IPS DF 6.9 (cell line): Measurements from ENCODE around the gene WDR18.
"Not testable (repeated sequence)": the region's sequence is repeated elsewhere in the genome, so short reads cannot be mapped to it uniquely, and the experiment has no call there.

Experiments
- DNase-seq: peaks from one replicate; pipeline ENCODE4 v3.0.0-alpha.2; 2013; ENCODE audit warnings: low read depth, low spot score
- H3K27ac ChIP-seq: one replicate; pipeline ENCODE4 v1.5.1; 2013; ENCODE audit warnings: low read length, control low read depth
- H3K27me3 ChIP-seq: 2 replicates; pipeline ENCODE4 v1.6.1; 2013; ENCODE audit warnings: mild to moderate bottlenecking, low read length; ENCODE audit not compliant: control insufficient read depth, insufficient read depth
- H3K36me3 ChIP-seq: 2 replicates; pipeline ENCODE4 v1.6.1; 2013; ENCODE audit warnings: low read length; ENCODE audit not compliant: control insufficient read depth, insufficient read depth
- H3K4me1 ChIP-seq: 2 replicates; pipeline ENCODE4 v1.6.1; 2013; ENCODE audit warnings: low read length; ENCODE audit not compliant: control insufficient read depth, insufficient read depth
- H3K4me3 ChIP-seq: 2 replicates; pipeline ENCODE4 v1.5.1; 2013; ENCODE audit warnings: mild to moderate bottlenecking, low read length
- H3K9me3 ChIP-seq: 2 replicates; pipeline ENCODE4 v1.6.1; 2013; ENCODE audit warnings: low read length, inconsistent platforms; ENCODE audit not compliant: control insufficient read depth, insufficient read depth
- WGBS: extraction: QIAGEN DNeasy Blood & Tissue Kit; methylation state at CpG from one replicate; pipeline ENCODE4 v1.1.7; 2013; ENCODE audit warnings: mixed read lengths, missing lambda C conversion rate; ENCODE audit not compliant: insufficient read length, insufficient coverage; 5-methylcytosine and 5-hydroxymethylcytosine counted together

Gene WDR18

DNA sequence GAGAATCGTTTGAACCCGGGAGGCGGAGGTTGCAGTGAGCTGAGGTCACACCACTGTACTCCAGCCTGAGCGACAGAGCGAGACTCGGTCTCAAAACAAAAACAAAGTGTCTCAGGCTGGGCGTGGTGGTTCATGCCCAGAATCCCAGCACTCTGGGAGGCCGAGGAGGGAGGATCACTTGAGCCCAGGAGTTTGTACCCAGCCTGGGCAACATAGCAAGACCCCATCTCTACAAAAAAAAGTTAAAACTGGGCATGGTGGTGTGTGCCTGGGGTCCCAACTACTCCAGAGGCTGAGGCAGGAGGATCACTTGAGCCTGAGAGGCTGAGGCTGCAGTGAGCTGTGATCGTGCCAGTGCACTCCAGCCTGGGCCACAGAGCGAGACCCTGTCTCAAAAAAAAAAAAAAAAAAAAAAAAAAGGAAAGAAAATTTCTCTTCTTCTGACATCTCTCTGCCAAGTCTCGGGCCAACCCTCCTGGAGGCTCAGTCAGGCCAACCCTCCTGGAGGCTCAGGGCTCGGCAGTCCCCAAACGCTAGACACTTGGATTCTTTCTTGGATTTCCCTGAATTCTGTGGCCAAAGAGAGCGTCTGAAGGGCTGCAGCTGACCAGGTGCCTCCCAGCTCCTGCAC is 32.0 kb upstream of the WDR18 start:
- Histone ChIP-seq H3K9me3 (no peaks in the 10 kb centered on the region), H3K4me3 (no peak overlapping the region), H3K36me3 (no peaks in the 10 kb centered on the region), H3K4me1 (peaks cover 5% of the 10 kb centered on the region), H3K27ac (no peak overlapping the region), H3K27me3 (no peaks in the 10 kb centered on the region)
- WGBS: no CpG with 5 or more reads among the region's 14 CpGs
- no peak for DNase-seq

DNA sequence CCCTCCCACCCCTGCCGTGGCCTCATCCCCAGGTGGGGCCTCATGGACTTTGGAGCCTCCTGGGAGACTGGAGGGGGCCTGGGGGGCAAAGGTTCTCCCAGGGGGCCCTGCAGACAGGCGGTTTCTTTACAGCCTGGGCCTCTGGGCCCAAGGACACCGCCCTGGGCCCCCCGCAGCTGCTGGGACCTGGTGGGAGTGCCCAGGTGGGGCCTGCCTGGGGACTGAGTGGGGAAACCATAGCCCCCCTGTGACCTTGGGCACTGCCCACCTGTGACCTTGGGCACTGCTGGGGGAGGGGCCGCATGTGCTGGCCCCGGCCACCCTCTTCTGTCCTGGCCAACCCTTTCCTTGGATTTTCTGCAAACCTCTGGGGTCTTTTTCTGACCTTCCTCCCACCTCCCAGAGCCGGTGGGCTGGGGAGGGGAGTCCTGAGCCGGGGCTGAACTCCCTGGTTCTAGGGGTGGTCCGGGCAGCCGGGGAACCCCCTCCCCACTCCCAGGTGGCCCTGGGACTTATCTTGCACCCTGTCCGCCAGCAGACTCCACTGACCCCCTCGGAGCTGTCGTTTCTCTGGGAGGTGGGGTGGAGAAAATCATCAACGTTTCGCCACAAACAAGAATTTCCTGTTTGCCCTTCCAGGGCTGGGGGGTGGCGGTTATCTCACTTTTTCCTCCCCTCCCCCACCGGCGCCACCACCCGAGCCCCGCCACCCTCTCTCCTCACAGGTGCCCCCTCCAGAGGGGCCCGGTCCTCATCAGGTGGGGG is 31.3 kb upstream of the WDR18 start:
- no CpG with 5 or more reads among the region's 21 CpGs for WGBS
- H3K4me3 ChIP-seq: no peak overlapping the region
- DNase-seq: no peak
- no peaks in the 10 kb centered on the region for H3K36me3 ChIP-seq
- H3K9me3 ChIP-seq: no peaks in the 10 kb centered on the region
- peaks cover 5% of the 10 kb centered on the region for H3K4me1 ChIP-seq
- no peaks in the 10 kb centered on the region for H3K27me3 ChIP-seq
- no peak overlapping the region for H3K27ac ChIP-seq

- Histone ChIP-seq H3K27ac (no peak overlapping the region), H3K4me3 (no peak overlapping the region)
These were observed 30.5 kb upstream of the WDR18 start for GRCh38 chr19:953445-954271.

GRCh38 chr19:954272-954671 is 29.9 kb upstream of the WDR18 start:
- peaks cover 5% of the 10 kb centered on the region for H3K4me1 ChIP-seq
- no CpG with 5 or more reads among the region's 14 CpGs for WGBS
- no peak for DNase-seq
- H3K27me3 ChIP-seq: no peaks in the 10 kb centered on the region
- no peaks in the 10 kb centered on the region for H3K9me3 ChIP-seq
- H3K4me3 ChIP-seq: no peak overlapping the region
- no peak overlapping the region for H3K27ac ChIP-seq
- H3K36me3 ChIP-seq: no peaks in the 10 kb centered on the region

More at GRCh38 chr19:953445-954271, 30.5 kb upstream of the WDR18 start:
- Histone ChIP-seq H3K27me3 (no peaks in the 10 kb centered on the region), H3K36me3 (no peaks in the 10 kb centered on the region), H3K4me1 (peaks cover 5% of the 10 kb centered on the region), H3K9me3 (no peaks in the 10 kb centered on the region)
- no CpG with 5 or more reads among the region's 33 CpGs for WGBS
- no peak for DNase-seq

- no peaks in the 10 kb centered on the region for H3K36me3 ChIP-seq
- H3K27me3 ChIP-seq: no peaks in the 10 kb centered on the region
- DNase-seq: no peak
- H3K4me3 ChIP-seq: no peak overlapping the region
- no peaks in the 10 kb centered on the region for H3K9me3 ChIP-seq
- no peak overlapping the region for H3K27ac ChIP-seq
- H3K4me1 ChIP-seq: peaks cover 5% of the 10 kb centered on the region
- whole genome bisulfite sequencing: no CpG with 5 or more reads among the region's 43 CpGs
These were observed 29.3 kb upstream of the WDR18 start for GRCh38 chr19:954672-955494.

GRCh38 chr19:955803-956765 is 28.1 kb upstream of the WDR18 start:
- WGBS: no CpG with 5 or more reads among the region's 55 CpGs
- no peaks in the 10 kb centered on the region for H3K27me3 ChIP-seq
- H3K27ac ChIP-seq: no peak overlapping the region
- no peaks in the 10 kb centered on the region; the same call in 1 of the 2 replicates for H3K36me3 ChIP-seq
- H3K4me1 ChIP-seq: peaks cover 5% of the 10 kb centered on the region
- no peaks in the 10 kb centered on the region for H3K9me3 ChIP-seq
- H3K4me3 ChIP-seq: no peak overlapping the region
- no peak for DNase-seq

- H3K4me1 ChIP-seq: peaks cover 5% of the 10 kb centered on the region
- H3K27me3 ChIP-seq: no peaks in the 10 kb centered on the region
- H3K27ac ChIP-seq: no peak overlapping the region
- H3K9me3 ChIP-seq: no peaks in the 10 kb centered on the region
- no peaks in the 10 kb centered on the region; the same call in 1 of the 2 replicates for H3K36me3 ChIP-seq
- no CpG with 5 or more reads among the region's 27 CpGs for WGBS
- H3K4me3 ChIP-seq: no peak overlapping the region
- DNase-seq: no peak
These were observed 27.2 kb upstream of the WDR18 start for GRCh38 chr19:956766-957440.

- not testable (repeated sequence) for H3K9me3 ChIP-seq, H3K27ac ChIP-seq, H3K36me3 ChIP-seq, H3K27me3 ChIP-seq, H3K4me1 ChIP-seq, H3K4me3 ChIP-seq, DNase-seq
- WGBS: no CpG with 5 or more reads among the region's 9 CpGs
These were observed 26.6 kb upstream of the WDR18 start for GRCh38 chr19:957578-957977.
